HUES64 (cell line): ENCODE results near the gene SIRPB2.

ENCODE experiments used
- H3K27ac ChIP-seq: 2 replicates; pipeline ENCODE4 v1.7.0; 2013; ENCODE audit warnings: low read depth, low read length, inconsistent platforms
- H3K27me3 ChIP-seq: 2 replicates; pipeline ENCODE4 v1.6.1; 2013; ENCODE audit warnings: mild to moderate bottlenecking, low read length; ENCODE audit not compliant: insufficient read depth
- H3K36me3 ChIP-seq: 2 replicates; pipeline ENCODE4 v1.6.1; 2013; ENCODE audit warnings: mild to moderate bottlenecking, low read length; ENCODE audit not compliant: insufficient read depth
- H3K4me1 ChIP-seq: 2 replicates; pipeline ENCODE4 v1.6.1; 2013; ENCODE audit warnings: mild to moderate bottlenecking, low read length, moderate library complexity; ENCODE audit not compliant: insufficient read depth
- H3K4me3 ChIP-seq: 2 replicates; pipeline ENCODE4 v1.5.1; 2013; ENCODE audit warnings: mild to moderate bottlenecking, low read length, moderate library complexity
- H3K9ac ChIP-seq: 2 replicates; pipeline ENCODE4 v1.6.1; 2013; ENCODE audit warnings: mild to moderate bottlenecking, low read depth, low read length
- H3K9me3 ChIP-seq: 2 replicates; pipeline ENCODE4 v1.6.1; 2013; ENCODE audit warnings: low read depth, low read length; ENCODE audit not compliant: insufficient read depth
- WGBS: fragments of 150-250, 120-280 bp; methylation state at CpG from one replicate; pipeline ENCODE4 v1.1.7; 2013; ENCODE audit warnings: missing lambda C conversion rate; 5-methylcytosine and 5-hydroxymethylcytosine counted together

Gene SIRPB2

GRCh38 chr20:1526310-1526709, 35.1 kb upstream of the SIRPB2 start:
- H3K27ac ChIP-seq = no peak overlapping the region
- H3K9ac ChIP-seq = no peak overlapping the region
- H3K9me3 ChIP-seq = no peaks in the 10 kb centered on the region
- H3K4me3 ChIP-seq = no peak overlapping the region
- no peaks in the 10 kb centered on the region for H3K4me1 ChIP-seq
- no peaks in the 10 kb centered on the region for H3K36me3 ChIP-seq
- H3K27me3 ChIP-seq = no peaks in the 10 kb centered on the region
- WGBS = no CpG with 5 or more reads among the region's 1 CpG

DNA sequence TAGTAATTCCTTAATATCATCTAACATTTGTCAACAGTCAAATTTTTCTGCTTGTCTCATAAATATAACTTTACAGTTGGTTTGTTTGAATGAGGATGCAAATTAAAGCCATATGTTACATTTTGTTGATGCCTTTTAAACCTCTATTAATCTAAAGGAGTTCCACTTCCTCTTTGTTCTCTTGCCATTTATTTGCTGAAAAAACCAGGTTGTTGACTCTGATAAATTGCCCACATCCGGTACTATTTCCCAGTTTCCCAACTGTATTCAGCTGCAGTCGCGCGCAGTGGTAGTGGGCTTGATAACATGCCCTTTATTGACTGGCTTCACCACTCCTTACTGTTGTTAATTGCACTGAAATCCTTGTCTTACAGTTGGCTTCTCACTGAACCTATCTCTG, 32.8 kb upstream of the SIRPB2 start:
- H3K4me1 ChIP-seq = no peaks in the 10 kb centered on the region
- no peaks in the 10 kb centered on the region for H3K36me3 ChIP-seq
- WGBS = 95% methylated on average over 4 of the region's 4 CpGs
- no peak overlapping the region for H3K9ac ChIP-seq
- no peaks in the 10 kb centered on the region for H3K9me3 ChIP-seq
- no peak overlapping the region for H3K27ac ChIP-seq
- no peaks in the 10 kb centered on the region for H3K27me3 ChIP-seq
- H3K4me3 ChIP-seq = no peak overlapping the region

DNA sequence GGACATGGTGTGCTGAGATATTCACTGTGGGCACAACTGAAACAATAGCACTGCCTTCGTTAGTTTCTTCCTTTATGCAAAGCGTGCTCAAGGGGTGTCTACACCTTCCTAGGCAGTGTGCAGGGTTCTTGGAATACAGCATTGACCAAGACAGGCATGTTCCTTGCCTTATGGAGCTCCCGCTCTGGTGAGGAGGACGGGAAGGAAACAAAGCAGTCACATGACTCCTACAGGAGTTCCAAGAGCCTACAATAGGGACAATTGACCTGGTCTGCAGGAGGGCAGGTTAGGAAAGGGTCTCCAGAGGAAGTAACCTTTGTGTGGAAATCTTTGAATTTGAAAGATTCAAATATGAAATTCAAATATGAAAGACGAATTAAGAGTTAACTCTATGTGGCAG, 25.8 kb upstream of the SIRPB2 start:
- H3K4me1 ChIP-seq = peaks cover 6% of the 10 kb centered on the region; the same call in 1 of the 2 replicates
- no peaks in the 10 kb centered on the region for H3K27me3 ChIP-seq
- no peak overlapping the region for H3K4me3 ChIP-seq
- no peaks in the 10 kb centered on the region for H3K36me3 ChIP-seq
- H3K9ac ChIP-seq = no peak overlapping the region
- WGBS = 92% methylated on average over 5 of the region's 5 CpGs
- H3K9me3 ChIP-seq = no peaks in the 10 kb centered on the region
- H3K27ac ChIP-seq = no peak overlapping the region

GRCh38 chr20:1513801-1514200, 22.6 kb upstream of the SIRPB2 start:
- Histone ChIP-seq H3K9me3 (no peaks in the 10 kb centered on the region), H3K27me3 (no peaks in the 10 kb centered on the region), H3K9ac (no peak overlapping the region), H3K4me3 (no peak overlapping the region), H3K27ac (no peak overlapping the region), H3K36me3 (no peaks in the 10 kb centered on the region), H3K4me1 (peaks cover 5% of the 10 kb centered on the region; the same call in 1 of the 2 replicates)
- 96% methylated on average over 1 of the region's 1 CpG for WGBS

DNA sequence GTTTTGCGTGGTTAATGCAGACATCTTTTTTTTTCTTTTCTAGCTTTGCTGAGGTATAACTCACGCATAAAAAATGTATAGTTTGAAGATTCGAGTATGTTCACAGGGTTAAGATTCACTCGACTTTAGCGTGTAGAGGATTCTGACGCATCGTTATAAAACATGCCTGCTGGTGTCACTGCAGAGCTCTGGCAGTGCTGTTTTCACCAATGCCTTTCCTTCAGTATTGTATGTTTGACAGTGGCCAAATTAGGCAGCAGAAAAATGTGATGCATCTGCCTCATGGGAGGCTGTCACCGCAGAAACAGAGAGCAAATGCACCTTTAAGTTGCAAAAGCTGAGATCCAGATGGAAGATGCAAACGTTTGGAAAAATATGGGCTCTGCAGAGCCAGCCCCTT, 18.0 kb upstream of the SIRPB2 start:
- no peak overlapping the region for H3K4me3 ChIP-seq
- no peaks in the 10 kb centered on the region for H3K4me1 ChIP-seq
- H3K27ac ChIP-seq = no peak overlapping the region
- no peak overlapping the region for H3K9ac ChIP-seq
- H3K36me3 ChIP-seq = no peaks in the 10 kb centered on the region
- no peaks in the 10 kb centered on the region for H3K27me3 ChIP-seq
- no peaks in the 10 kb centered on the region for H3K9me3 ChIP-seq
- 63% methylated on average over 9 of the region's 9 CpGs for WGBS

DNA sequence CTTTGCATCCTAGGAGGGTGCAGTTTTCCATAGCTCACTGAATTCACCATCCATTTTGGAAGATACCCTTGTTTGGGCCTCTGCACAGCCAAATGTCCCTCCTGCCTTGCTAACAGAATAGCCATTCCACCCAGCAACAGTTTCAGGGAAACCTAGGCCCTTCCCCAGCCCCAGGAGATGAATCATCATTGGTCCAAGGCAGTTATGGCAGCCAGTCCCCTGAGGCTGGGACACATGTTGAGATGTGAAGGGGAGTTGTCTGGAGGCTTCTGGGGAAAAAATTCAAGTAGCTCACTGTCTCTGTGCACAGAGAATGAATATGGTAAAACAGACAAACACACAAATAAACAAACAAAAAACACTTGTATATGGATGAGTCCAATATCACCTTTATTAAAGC, 17.4 kb upstream of the SIRPB2 start:
- Histone ChIP-seq H3K9ac (no peak overlapping the region), H3K27ac (no peak overlapping the region), H3K27me3 (no peaks in the 10 kb centered on the region), H3K4me1 (no peaks in the 10 kb centered on the region), H3K4me3 (no peak overlapping the region), H3K9me3 (no peaks in the 10 kb centered on the region), H3K36me3 (no peaks in the 10 kb centered on the region)

DNA sequence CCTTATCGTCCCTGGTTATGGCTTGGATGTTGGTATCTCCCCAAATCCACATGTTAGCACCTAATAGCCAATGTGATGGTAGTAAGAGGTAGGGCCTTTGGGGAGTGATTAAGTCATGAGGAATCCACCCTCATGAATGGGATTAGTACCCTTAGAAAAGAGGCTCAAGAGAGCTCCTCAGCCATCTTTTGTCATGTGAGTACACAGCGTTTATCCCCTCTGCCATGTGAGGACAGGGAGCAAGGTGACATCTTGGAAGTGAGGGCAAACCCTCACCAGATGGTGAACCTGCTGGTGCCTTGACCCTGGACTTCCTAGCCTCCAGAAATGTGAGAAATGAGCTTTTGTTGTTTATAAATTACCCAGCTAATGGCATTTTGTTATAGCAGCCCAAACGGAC, 16.1 kb upstream of the SIRPB2 start:
- no peak overlapping the region for H3K4me3 ChIP-seq
- no peaks in the 10 kb centered on the region for H3K27me3 ChIP-seq
- H3K9ac ChIP-seq = no peak overlapping the region
- no peak overlapping the region for H3K27ac ChIP-seq
- no peaks in the 10 kb centered on the region for H3K4me1 ChIP-seq
- WGBS = 78% methylated on average over 3 of the region's 3 CpGs
- H3K36me3 ChIP-seq = no peaks in the 10 kb centered on the region
- H3K9me3 ChIP-seq = 0 out of 2 replicates have a peak, but pooled peaks cover 1% of the 10 kb centered on the region

- Histone ChIP-seq H3K4me3 (no peak overlapping the region), H3K9me3 (0 out of 2 replicates have a peak, but pooled peaks cover 2% of the 10 kb centered on the region), H3K36me3 (no peaks in the 10 kb centered on the region), H3K9ac (no peak overlapping the region), H3K27ac (no peak overlapping the region), H3K4me1 (peaks cover 6% of the 10 kb centered on the region), H3K27me3 (no peaks in the 10 kb centered on the region)
- WGBS = 100% methylated on average over 1 of the region's 1 CpG
Observed at GRCh38 chr20:1505871-1506270, 14.7 kb upstream of the SIRPB2 start.

GRCh38 chr20:1505361-1505760, 14.1 kb upstream of the SIRPB2 start:
- no peak overlapping the region for H3K9ac ChIP-seq
- H3K27ac ChIP-seq = no peak overlapping the region
- H3K9me3 ChIP-seq = 0 out of 2 replicates have a peak, but pooled peaks cover 2% of the 10 kb centered on the region
- 88% methylated on average over 3 of the region's 3 CpGs for WGBS
- H3K36me3 ChIP-seq = no peaks in the 10 kb centered on the region
- no peaks in the 10 kb centered on the region for H3K27me3 ChIP-seq
- peaks cover 11% of the 10 kb centered on the region for H3K4me1 ChIP-seq
- no peak overlapping the region for H3K4me3 ChIP-seq

GRCh38 chr20:1503564-1504227, 12.5 kb upstream of the SIRPB2 start:
- H3K27me3 ChIP-seq = no peaks in the 10 kb centered on the region
- 0 out of 2 replicates have a peak, but pooled peaks cover 2% of the 10 kb centered on the region for H3K9me3 ChIP-seq
- H3K27ac ChIP-seq = no peak overlapping the region
- H3K4me3 ChIP-seq = no peak overlapping the region
- H3K36me3 ChIP-seq = no peaks in the 10 kb centered on the region
- H3K9ac ChIP-seq = no peak overlapping the region
- H3K4me1 ChIP-seq = peaks cover 14% of the 10 kb centered on the region
- WGBS = 16% methylated on average over 8 of the region's 8 CpGs

GRCh38 chr20:1500496-1500895, 9.3 kb upstream of the SIRPB2 start:
- Histone ChIP-seq H3K4me1 (peaks cover 14% of the 10 kb centered on the region), H3K9me3 (0 out of 2 replicates have a peak, but pooled peaks cover 2% of the 10 kb centered on the region), H3K4me3 (no peak overlapping the region), H3K9ac (peak overlapping the region; percentile 21; the same call in 1 of the 2 replicates), H3K27ac (peak overlapping the region; percentile 53; the same call in 1 of the 2 replicates), H3K27me3 (no peaks in the 10 kb centered on the region), H3K36me3 (no peaks in the 10 kb centered on the region)
- 69% methylated on average over 3 of the region's 3 CpGs for WGBS
